IPS-18c (cell line): ENCODE results near the gene GPR150.

Experiments used
- H3K4me3 ChIP-seq: 2 replicates; pipeline ENCODE4 v1.7.0; 2013; ENCODE audit warnings: low read depth, mild to moderate bottlenecking, low read length, moderate library complexity; ENCODE audit not compliant: insufficient read depth
- H3K9me3 ChIP-seq: one replicate; pipeline ENCODE4 v1.6.1; 2013; ENCODE audit warnings: mild to moderate bottlenecking, low read length, moderate library complexity; ENCODE audit not compliant: control insufficient read depth, insufficient read depth

Gene GPR150

GRCh38 chr5:95668216-95668615, 48.3 kb downstream of the GPR150 start:
- H3K9me3 ChIP-seq, result no peaks in the 10 kb centered on the region
- H3K4me3 ChIP-seq, result no peak overlapping the region

- Histone ChIP-seq H3K9me3 (no peaks in the 10 kb centered on the region), H3K4me3 (no peak overlapping the region)
Measured at GRCh38 chr5:95668728-95669127, 48.8 kb downstream of the GPR150 start.

GRCh38 chr5:95669540-95669939, 49.7 kb downstream of the GPR150 start:
- Histone ChIP-seq H3K9me3 (no peaks in the 10 kb centered on the region), H3K4me3 (no peak overlapping the region)

DNA sequence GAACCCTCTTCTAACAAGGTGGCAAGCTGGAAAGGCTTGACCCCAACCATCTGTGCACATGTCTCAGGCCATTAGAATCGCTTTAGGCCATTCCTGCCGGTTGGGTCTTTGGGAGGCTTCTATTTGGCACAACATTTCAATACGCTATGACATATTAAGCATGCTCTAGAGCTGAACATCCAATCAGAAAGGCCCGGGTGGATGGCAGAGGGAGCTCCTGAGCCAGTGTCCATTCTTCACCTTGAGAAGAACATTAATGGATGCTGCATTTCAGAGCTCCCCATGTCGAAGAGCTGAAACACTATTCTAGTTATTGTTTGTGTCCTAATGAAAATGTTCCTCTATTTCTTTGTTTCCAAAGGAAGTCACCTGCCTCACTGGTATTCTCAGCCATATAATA, 50.1 kb downstream of the GPR150 start:
- H3K9me3 ChIP-seq, result no peaks in the 10 kb centered on the region
- H3K4me3 ChIP-seq, result no peak overlapping the region

DNA sequence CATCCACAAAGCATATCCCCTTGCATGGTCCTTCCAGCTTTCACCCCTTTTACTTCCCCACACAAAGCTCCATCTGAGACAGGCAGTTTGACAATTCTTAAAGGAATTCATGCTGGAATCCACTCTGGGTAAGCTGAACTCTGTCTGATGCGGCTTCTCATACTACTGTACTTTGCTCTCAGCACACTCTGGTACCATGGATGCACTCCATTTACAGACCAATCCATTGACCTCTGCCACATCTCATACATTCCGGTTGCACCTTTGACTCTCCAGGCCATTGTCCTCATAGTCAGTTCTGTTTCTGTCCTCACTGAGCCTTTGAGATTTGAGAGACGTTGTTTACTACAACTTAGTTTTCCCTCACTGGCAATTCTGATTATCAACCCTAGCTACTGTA, 50.7 kb downstream of the GPR150 start:
- Histone ChIP-seq H3K9me3 (no peaks in the 10 kb centered on the region), H3K4me3 (no peak overlapping the region)
